WTC11 (cell line): ENCODE results near the gene ATN1. TPM values are rescaled to one million over a fixed set of nuclear protein-coding genes. Genes with fewer than 3 reads are reported as not detected.

ENCODE experiments used
- ATF1 ChIP-seq: sonication (generic); formaldehyde crosslinking; IDR thresholded peaks from 2 replicates; pipeline ENCODE4 v1.8.1; 2023; ENCODE audit warnings: mild to moderate bottlenecking, moderate library complexity, missing genetic modification reagents
- ETV6 ChIP-seq: sonication (generic); formaldehyde crosslinking; IDR thresholded peaks from 2 replicates; pipeline ENCODE4 v1.8.1; 2022; ENCODE audit warnings: mild to moderate bottlenecking, missing genetic modification reagents
- FOXJ3 ChIP-seq: sonication (generic); formaldehyde crosslinking; IDR thresholded peaks from 2 replicates; pipeline ENCODE4 v1.9.0; 2021; ENCODE audit warnings: missing genetic modification reagents, mild to moderate bottlenecking, borderline replicate concordance
- FOXK1 ChIP-seq: sonication (generic); formaldehyde crosslinking; IDR thresholded peaks from 2 replicates; pipeline ENCODE4 v1.8.0; 2022; ENCODE audit warnings: mild to moderate bottlenecking, moderate library complexity, missing genetic modification reagents
- FOXP1 ChIP-seq: sonication (generic); formaldehyde crosslinking; IDR thresholded peaks from 2 replicates; pipeline ENCODE4 v1.8.0; 2022; ENCODE audit warnings: missing genetic modification reagents, mild to moderate bottlenecking, moderate library complexity, borderline replicate concordance
- GABPB1 ChIP-seq: sonication (generic); formaldehyde crosslinking; IDR thresholded peaks from 2 replicates; pipeline ENCODE4 v1.8.1; 2023; ENCODE audit warnings: mild to moderate bottlenecking, missing genetic modification reagents
- NFYB ChIP-seq: sonication (generic); formaldehyde crosslinking; conservative IDR thresholded peaks from 2 replicates; pipeline ENCODE4 v1.8.0; 2022; ENCODE audit warnings: low read depth, missing genetic modification reagents
- PRRX2 ChIP-seq: fragments of 250-450 bp; sonication (Bioruptor Pico); IDR thresholded peaks from 2 replicates; pipeline ENCODE4 v1.8.0; 2021; ENCODE audit warnings: mild to moderate bottlenecking
- TP53 ChIP-seq: sonication (generic); formaldehyde crosslinking; IDR thresholded peaks from 2 replicates; pipeline ENCODE4 v1.8.1; 2023; ENCODE audit warnings: mild to moderate bottlenecking, missing genetic modification reagents
- ZBTB21 ChIP-seq: sonication (generic); formaldehyde crosslinking; IDR thresholded peaks from 2 replicates; pipeline ENCODE4 v1.8.1; 2023; ENCODE audit warnings: mild to moderate bottlenecking, missing genetic modification reagents, borderline replicate concordance
- ZNF121 ChIP-seq: sonication (generic); formaldehyde crosslinking; IDR thresholded peaks from 2 replicates; pipeline ENCODE4 v1.8.0; 2023; ENCODE audit warnings: missing genetic modification reagents
- ZNF232 ChIP-seq: sonication (generic); formaldehyde crosslinking; IDR thresholded peaks from 2 replicates; pipeline ENCODE4 v1.8.0; 2022; ENCODE audit warnings: mild to moderate bottlenecking, missing genetic modification reagents
- ZNF263 ChIP-seq: sonication (generic); formaldehyde crosslinking; IDR thresholded peaks from 2 replicates; pipeline ENCODE4 v1.8.1; 2022; ENCODE audit warnings: low read depth, mild to moderate bottlenecking, moderate library complexity, missing genetic modification reagents
- ZNF317 ChIP-seq: sonication (generic); formaldehyde crosslinking; IDR thresholded peaks from 2 replicates; pipeline ENCODE4 v1.8.1; 2023; ENCODE audit warnings: low read depth, mild to moderate bottlenecking, moderate library complexity, missing genetic modification reagents, borderline replicate concordance
- ZNF423 ChIP-seq: fragments of 250-450 bp; sonication (Bioruptor Pico); IDR thresholded peaks from 2 replicates; pipeline ENCODE4 v2.1.2; 2022; ENCODE audit warnings: mild to moderate bottlenecking, moderate library complexity
- total RNA-seq: library from RNA; stranded (reverse); gene quantifications from 3 replicates; pipeline ENCODE4 v1.2.3, GENCODE V29; 2021
- TF ChIP-seq, protein P1 (sequence below): sonication (generic); formaldehyde crosslinking; conservative IDR thresholded peaks from 2 replicates; pipeline ENCODE4 v1.8.1; 2023; ENCODE audit warnings: mild to moderate bottlenecking, low read depth, missing genetic modification reagents, moderate library complexity
- TF ChIP-seq, protein P2 (sequence below): sonication (generic); formaldehyde crosslinking; IDR thresholded peaks from 2 replicates; pipeline ENCODE4 v1.8.1; 2022; ENCODE audit warnings: mild to moderate bottlenecking, missing genetic modification reagents, moderate library complexity, borderline replicate concordance
- TF ChIP-seq, protein P3 (sequence below): sonication (generic); formaldehyde crosslinking; IDR thresholded peaks from 2 replicates; pipeline ENCODE4 v1.8.1; 2022; ENCODE audit warnings: missing genetic modification reagents, borderline replicate concordance
- TF ChIP-seq, protein P4 (sequence below): sonication (generic); formaldehyde crosslinking; IDR thresholded peaks from 2 replicates; pipeline ENCODE4 v1.8.0; 2022; ENCODE audit warnings: missing genetic modification reagents
- TF ChIP-seq, protein P5 (sequence below): sonication (generic); formaldehyde crosslinking; IDR thresholded peaks from 2 replicates; pipeline ENCODE4 v1.8.1; 2023; ENCODE audit warnings: mild to moderate bottlenecking, missing genetic modification reagents, moderate library complexity
- TF ChIP-seq, protein P6 (sequence below): sonication (generic); formaldehyde crosslinking; IDR thresholded peaks from 2 replicates; pipeline ENCODE4 v1.8.1; 2023; ENCODE audit warnings: mild to moderate bottlenecking, moderate library complexity, missing genetic modification reagents
- TF ChIP-seq, protein P7 (sequence below): sonication (generic); formaldehyde crosslinking; IDR thresholded peaks from 2 replicates; pipeline ENCODE4 v1.8.1; 2022; ENCODE audit warnings: mild to moderate bottlenecking, moderate library complexity, missing genetic modification reagents

Gene ATN1
- total RNA-seq, 1 experiment from 2014 or later, result 87.1 TPM

DNA sequence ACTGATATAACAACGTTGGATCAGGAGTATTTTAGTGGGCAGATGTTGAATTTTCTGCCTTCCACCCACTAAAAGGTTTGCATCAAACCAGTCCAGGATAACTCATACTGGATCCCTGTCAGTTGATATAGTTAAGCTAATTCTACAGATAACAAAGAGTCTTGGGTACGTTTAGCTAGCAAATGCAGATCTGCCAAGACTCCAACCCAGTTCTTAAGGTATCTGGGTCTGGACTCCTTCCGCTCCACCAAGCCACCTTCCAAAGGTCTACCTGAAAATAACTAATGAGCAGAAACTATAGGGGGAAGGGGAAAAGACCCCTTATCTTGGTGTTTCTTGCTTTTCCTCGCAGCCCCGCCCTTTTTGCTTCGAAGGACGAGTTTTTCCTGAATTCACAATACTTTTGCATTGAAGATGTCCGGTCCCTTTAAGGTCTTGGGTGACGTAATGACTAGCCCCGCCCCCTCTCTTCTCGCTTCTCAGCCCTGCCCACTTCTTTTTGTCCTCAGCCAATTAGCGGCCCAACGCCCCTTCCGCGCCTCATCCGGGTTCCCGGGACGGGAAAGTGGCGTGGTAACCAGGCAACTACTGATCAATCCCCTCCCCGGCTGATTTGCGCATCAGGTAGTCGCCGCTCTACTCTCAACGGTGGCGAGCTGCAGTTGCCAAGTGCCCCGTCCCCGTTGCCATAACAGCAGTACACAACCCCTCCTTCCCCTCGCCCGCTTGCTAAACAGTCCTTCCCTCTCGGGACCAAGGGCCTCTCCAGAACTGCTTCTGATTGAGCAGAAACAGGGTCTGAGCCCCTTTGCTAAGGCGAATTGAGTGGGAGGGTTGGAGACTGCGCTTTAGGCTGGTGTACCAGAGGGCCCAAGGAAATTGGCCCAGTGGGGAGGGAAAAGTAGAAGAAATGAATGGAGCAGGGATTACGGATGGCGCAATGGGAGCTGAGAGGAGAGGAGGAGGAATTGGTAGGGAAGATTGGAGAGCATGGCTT lies 23.2 kb upstream of the ATN1 start, which contains the start of gene LRRC23 (continued):
- TF ChIP-seq GABPB1 (peak; percentile 44; the same call in 1 of the 2 replicates), ATF1 (CRISPR knock-in tag) (no peak), PRRX2 (CRISPR knock-in tag) (no peak), ZNF263 (no peak), ZNF317 (CRISPR knock-in tag) (no peak), ZNF121 (no peak), FOXK1 (CRISPR knock-in tag) (peak; percentile 72; the same call in 1 of the 2 replicates), ETV6 (CRISPR knock-in tag) (peak; percentile 28; the same call in 1 of the 2 replicates), ZNF423 (CRISPR knock-in tag) (no peak), TP53 (no peak), ZNF232 (no peak), FOXJ3 (no peak), FOXP1 (CRISPR knock-in tag) (no peak), NFYB (CRISPR knock-in tag) (no peak), ZBTB21 (CRISPR knock-in tag) (no peak)
- TF ChIP-seq, protein P1, sequence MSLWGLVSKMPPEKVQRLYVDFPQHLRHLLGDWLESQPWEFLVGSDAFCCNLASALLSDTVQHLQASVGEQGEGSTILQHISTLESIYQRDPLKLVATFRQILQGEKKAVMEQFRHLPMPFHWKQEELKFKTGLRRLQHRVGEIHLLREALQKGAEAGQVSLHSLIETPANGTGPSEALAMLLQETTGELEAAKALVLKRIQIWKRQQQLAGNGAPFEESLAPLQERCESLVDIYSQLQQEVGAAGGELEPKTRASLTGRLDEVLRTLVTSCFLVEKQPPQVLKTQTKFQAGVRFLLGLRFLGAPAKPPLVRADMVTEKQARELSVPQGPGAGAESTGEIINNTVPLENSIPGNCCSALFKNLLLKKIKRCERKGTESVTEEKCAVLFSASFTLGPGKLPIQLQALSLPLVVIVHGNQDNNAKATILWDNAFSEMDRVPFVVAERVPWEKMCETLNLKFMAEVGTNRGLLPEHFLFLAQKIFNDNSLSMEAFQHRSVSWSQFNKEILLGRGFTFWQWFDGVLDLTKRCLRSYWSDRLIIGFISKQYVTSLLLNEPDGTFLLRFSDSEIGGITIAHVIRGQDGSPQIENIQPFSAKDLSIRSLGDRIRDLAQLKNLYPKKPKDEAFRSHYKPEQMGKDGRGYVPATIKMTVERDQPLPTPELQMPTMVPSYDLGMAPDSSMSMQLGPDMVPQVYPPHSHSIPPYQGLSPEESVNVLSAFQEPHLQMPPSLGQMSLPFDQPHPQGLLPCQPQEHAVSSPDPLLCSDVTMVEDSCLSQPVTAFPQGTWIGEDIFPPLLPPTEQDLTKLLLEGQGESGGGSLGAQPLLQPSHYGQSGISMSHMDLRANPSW, result no peak
- TF ChIP-seq, protein P2, sequence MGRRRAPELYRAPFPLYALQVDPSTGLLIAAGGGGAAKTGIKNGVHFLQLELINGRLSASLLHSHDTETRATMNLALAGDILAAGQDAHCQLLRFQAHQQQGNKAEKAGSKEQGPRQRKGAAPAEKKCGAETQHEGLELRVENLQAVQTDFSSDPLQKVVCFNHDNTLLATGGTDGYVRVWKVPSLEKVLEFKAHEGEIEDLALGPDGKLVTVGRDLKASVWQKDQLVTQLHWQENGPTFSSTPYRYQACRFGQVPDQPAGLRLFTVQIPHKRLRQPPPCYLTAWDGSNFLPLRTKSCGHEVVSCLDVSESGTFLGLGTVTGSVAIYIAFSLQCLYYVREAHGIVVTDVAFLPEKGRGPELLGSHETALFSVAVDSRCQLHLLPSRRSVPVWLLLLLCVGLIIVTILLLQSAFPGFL (CRISPR knock-in tag), result no peak
- TF ChIP-seq, protein P3, sequence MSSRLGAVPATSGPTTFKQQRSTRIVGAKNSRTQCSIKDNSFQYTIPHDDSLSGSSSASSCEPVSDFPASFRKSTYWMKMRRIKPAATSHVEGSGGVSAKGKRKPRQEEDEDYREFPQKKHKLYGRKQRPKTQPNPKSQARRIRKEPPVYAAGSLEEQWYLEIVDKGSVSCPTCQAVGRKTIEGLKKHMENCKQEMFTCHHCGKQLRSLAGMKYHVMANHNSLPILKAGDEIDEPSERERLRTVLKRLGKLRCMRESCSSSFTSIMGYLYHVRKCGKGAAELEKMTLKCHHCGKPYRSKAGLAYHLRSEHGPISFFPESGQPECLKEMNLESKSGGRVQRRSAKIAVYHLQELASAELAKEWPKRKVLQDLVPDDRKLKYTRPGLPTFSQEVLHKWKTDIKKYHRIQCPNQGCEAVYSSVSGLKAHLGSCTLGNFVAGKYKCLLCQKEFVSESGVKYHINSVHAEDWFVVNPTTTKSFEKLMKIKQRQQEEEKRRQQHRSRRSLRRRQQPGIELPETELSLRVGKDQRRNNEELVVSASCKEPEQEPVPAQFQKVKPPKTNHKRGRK (CRISPR knock-in tag), result no peak
- TF ChIP-seq, protein P4, sequence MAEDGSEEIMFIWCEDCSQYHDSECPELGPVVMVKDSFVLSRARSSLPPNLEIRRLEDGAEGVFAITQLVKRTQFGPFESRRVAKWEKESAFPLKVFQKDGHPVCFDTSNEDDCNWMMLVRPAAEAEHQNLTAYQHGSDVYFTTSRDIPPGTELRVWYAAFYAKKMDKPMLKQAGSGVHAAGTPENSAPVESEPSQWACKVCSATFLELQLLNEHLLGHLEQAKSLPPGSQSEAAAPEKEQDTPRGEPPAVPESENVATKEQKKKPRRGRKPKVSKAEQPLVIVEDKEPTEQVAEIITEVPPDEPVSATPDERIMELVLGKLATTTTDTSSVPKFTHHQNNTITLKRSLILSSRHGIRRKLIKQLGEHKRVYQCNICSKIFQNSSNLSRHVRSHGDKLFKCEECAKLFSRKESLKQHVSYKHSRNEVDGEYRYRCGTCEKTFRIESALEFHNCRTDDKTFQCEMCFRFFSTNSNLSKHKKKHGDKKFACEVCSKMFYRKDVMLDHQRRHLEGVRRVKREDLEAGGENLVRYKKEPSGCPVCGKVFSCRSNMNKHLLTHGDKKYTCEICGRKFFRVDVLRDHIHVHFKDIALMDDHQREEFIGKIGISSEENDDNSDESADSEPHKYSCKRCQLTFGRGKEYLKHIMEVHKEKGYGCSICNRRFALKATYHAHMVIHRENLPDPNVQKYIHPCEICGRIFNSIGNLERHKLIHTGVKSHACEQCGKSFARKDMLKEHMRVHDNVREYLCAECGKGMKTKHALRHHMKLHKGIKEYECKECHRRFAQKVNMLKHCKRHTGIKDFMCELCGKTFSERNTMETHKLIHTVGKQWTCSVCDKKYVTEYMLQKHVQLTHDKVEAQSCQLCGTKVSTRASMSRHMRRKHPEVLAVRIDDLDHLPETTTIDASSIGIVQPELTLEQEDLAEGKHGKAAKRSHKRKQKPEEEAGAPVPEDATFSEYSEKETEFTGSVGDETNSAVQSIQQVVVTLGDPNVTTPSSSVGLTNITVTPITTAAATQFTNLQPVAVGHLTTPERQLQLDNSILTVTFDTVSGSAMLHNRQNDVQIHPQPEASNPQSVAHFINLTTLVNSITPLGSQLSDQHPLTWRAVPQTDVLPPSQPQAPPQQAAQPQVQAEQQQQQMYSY (CRISPR knock-in tag), result no peak
- TF ChIP-seq, protein P5, sequence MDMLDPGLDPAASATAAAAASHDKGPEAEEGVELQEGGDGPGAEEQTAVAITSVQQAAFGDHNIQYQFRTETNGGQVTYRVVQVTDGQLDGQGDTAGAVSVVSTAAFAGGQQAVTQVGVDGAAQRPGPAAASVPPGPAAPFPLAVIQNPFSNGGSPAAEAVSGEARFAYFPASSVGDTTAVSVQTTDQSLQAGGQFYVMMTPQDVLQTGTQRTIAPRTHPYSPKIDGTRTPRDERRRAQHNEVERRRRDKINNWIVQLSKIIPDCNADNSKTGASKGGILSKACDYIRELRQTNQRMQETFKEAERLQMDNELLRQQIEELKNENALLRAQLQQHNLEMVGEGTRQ, result no peak
- TF ChIP-seq, protein P6, sequence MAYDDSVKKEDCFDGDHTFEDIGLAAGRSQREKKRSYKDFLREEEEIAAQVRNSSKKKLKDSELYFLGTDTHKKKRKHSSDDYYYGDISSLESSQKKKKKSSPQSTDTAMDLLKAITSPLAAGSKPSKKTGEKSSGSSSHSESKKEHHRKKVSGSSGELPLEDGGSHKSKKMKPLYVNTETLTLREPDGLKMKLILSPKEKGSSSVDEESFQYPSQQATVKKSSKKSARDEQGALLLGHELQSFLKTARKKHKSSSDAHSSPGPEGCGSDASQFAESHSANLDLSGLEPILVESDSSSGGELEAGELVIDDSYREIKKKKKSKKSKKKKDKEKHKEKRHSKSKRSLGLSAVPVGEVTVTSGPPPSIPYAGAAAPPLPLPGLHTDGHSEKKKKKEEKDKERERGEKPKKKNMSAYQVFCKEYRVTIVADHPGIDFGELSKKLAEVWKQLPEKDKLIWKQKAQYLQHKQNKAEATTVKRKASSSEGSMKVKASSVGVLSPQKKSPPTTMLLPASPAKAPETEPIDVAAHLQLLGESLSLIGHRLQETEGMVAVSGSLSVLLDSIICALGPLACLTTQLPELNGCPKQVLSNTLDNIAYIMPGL, result no peak
- TF ChIP-seq, protein P7, sequence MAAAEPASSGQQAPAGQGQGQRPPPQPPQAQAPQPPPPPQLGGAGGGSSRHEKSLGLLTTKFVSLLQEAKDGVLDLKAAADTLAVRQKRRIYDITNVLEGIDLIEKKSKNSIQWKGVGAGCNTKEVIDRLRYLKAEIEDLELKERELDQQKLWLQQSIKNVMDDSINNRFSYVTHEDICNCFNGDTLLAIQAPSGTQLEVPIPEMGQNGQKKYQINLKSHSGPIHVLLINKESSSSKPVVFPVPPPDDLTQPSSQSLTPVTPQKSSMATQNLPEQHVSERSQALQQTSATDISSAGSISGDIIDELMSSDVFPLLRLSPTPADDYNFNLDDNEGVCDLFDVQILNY (CRISPR knock-in tag), result no peak
